K562 (cell line): ENCODE data around the gene CTSF. TPM values are rescaled to one million over a fixed set of nuclear protein-coding genes. Genes with fewer than 3 reads are reported as not detected.
"Not testable (repeated sequence)": the region's sequence is repeated elsewhere in the genome, so short reads cannot be mapped to it uniquely, and the experiment has no call there.

Experiments
- ATAC-seq: fragments of 200-7000 bp; cut with Tn5 transposase; 3 replicates; pipeline ENCODE4 v1.9.1; 2020; ENCODE audit warnings: moderate library complexity
- BruUV-seq: library from RNA; stranded (reverse); fragments of 400-500 nt; replicated peaks from 2 replicates; lab custom pipeline; 2021; lab: Mats Ljungman, UMichigan
- CTCF ChIA-PET: fragments of 300-600 bp; formaldehyde crosslinking; extraction: SDS; loops from one replicate; lab custom pipeline; 2021; ENCODE audit warnings: low intra/inter-chr PET ratio; lab: Yijun Ruan, JAX
- POLR2A ChIA-PET: fragments of 300-600, 350-650 bp; sonication (Branson Sonifier 250); formaldehyde crosslinking; extraction: SDS; loops from one replicate; lab custom pipeline; 2021; ENCODE audit warnings: antibody characterized with exemption, inconsistent platforms; lab: Yijun Ruan, JAX
- DNase-seq, 4 experiments: peaks; one replicate each; pipeline versions ENCODE4 v3.0.0 to v3.0.0-alpha.2; 2011 to 2018; ENCODE audit warnings: low spot score in 3 of 4, mixed read lengths in 3 of 4; ENCODE audit errors: extremely low read depth in 1 of 4
- FAIRE-seq: peaks from 2 replicates; lab custom pipeline; 2011; peaks lifted over from hg19 to GRCh38; lab: Jason Lieb, UNC
- H2AFZ ChIP-seq: 2 replicates; pipeline ENCODE4 v1.6.0; 2011; ENCODE audit warnings: low read depth, low read length, control low read depth, inconsistent platforms
- H3K27ac ChIP-seq: fragments of 200-600 bp; 3 replicates; pipeline ENCODE4 v1.8.0; 2011; ENCODE audit warnings: low read depth, mild to moderate bottlenecking, control low read depth, inconsistent platforms, low read length, moderate library complexity, mixed read lengths; ENCODE audit errors: extremely low read depth
- H3K27me3 ChIP-seq, 2 experiments: fragments of 300-600 bp in 1 of 2; 2 replicates in 1 of 2; 3 replicates in 1 of 2; pipeline versions ENCODE4 v1.6.0 to v1.8.0; 2011; ENCODE audit warnings: inconsistent platforms in 2 of 2, low read length in 2 of 2, mild to moderate bottlenecking in 1 of 2, mixed read lengths in 1 of 2, moderate library complexity in 1 of 2; ENCODE audit not compliant: control insufficient read depth in 2 of 2, insufficient read depth in 2 of 2
- H3K36me3 ChIP-seq: fragments of 300-600 bp; 3 replicates; pipeline ENCODE4 v1.8.0; 2011; ENCODE audit warnings: mild to moderate bottlenecking, low read length, inconsistent platforms; ENCODE audit not compliant: control insufficient read depth, insufficient read depth
- H3K4me1 ChIP-seq, 2 experiments: fragments of 200-600 bp in 1 of 2; replicated peaks in 1 of 2; 2 replicates in 1 of 2; 3 replicates in 1 of 2; pipeline versions ENCODE4 v1.5.1 to v1.8.0; 2011; ENCODE audit warnings: inconsistent platforms in 2 of 2, low read length in 2 of 2, mild to moderate bottlenecking in 1 of 2, mixed read lengths in 1 of 2, moderate library complexity in 1 of 2; ENCODE audit not compliant: control insufficient read depth in 2 of 2, insufficient read depth in 2 of 2
- H3K4me2 ChIP-seq: 2 replicates; pipeline ENCODE4 v1.6.1; 2011; ENCODE audit warnings: low read length, control low read depth, inconsistent platforms, mixed read lengths; ENCODE audit not compliant: insufficient read depth
- H3K4me3 ChIP-seq: fragments of 200-600 bp; sonication (generic), shearing (Covaris generic); 2 replicates; pipeline ENCODE4 v1.5.1; 2016; ENCODE audit warnings: control low read depth, inconsistent platforms
- H3K79me2 ChIP-seq: fragments of 200-600 bp; 3 replicates; pipeline ENCODE4 v1.8.0; 2011; ENCODE audit warnings: low read length, inconsistent platforms; ENCODE audit not compliant: control insufficient read depth, insufficient read depth
- H3K9ac ChIP-seq, 2 experiments: 2 replicates each; pipeline versions ENCODE4 v1.6.0 to v1.6.1; 2011; ENCODE audit warnings: low read depth in 2 of 2, low read length in 2 of 2, control low read depth in 1 of 2, inconsistent platforms in 1 of 2, mild to moderate bottlenecking in 1 of 2, mixed read lengths in 1 of 2; ENCODE audit not compliant: insufficient read depth in 1 of 2
- H3K9me1 ChIP-seq: one replicate; pipeline ENCODE4 v1.6.0; 2011; ENCODE audit warnings: inconsistent platforms, mild to moderate bottlenecking, low read length, moderate library complexity; ENCODE audit not compliant: control insufficient read depth, insufficient read depth
- H3K9me3 ChIP-seq: replicated peaks from 2 replicates; pipeline ENCODE4 v1.5.1; 2011; ENCODE audit warnings: low read depth, low read length, inconsistent platforms; ENCODE audit not compliant: control insufficient read depth, insufficient read depth
- H4K20me1 ChIP-seq: replicated peaks from 2 replicates; pipeline ENCODE4 v1.6.1; 2011; ENCODE audit warnings: low read length, inconsistent platforms, mixed read lengths; ENCODE audit not compliant: control insufficient read depth, insufficient read depth
- CBFA2T3 ChIP-seq: fragments of 450-650 bp; IDR thresholded peaks from 2 replicates; pipeline ENCODE4 v1.6.1; 2017
- EZH2 ChIP-seq: IDR thresholded peaks from 2 replicates; pipeline ENCODE4 v1.6.1; 2012; ENCODE audit warnings: low read depth, mild to moderate bottlenecking, inconsistent platforms, low read length, borderline replicate concordance
- FOXA3 ChIP-seq, 2 experiments: fragments of 450-650 bp in 1 of 2; sonication (generic) in 1 of 2; formaldehyde crosslinking; IDR thresholded peaks in 1 of 2; conservative IDR thresholded peaks in 1 of 2; 2 replicates each; pipeline versions ENCODE4 v1.4.0 to v1.8.0; 2020 to 2022; ENCODE audit warnings: mild to moderate bottlenecking in 2 of 2, missing genetic modification reagents in 1 of 2
- HNRNPLL ChIP-seq: fragments of 200-400 bp; formaldehyde crosslinking; IDR thresholded peaks from 2 replicates; pipeline ENCODE4 v1.6.1; 2017; ENCODE audit warnings: low read length, low read depth, mild to moderate bottlenecking; ENCODE audit not compliant: poor library complexity, severe bottlenecking
- TSC22D4 ChIP-seq: fragments of 450-650 bp; IDR thresholded peaks from 2 replicates; pipeline ENCODE4 v1.6.1; 2016; ENCODE audit warnings: missing genetic modification characterization, missing biosample characterization, control low read depth
- ZNF121 ChIP-seq: sonication (generic); formaldehyde crosslinking; conservative IDR thresholded peaks from 2 replicates; pipeline ENCODE4 v1.8.0; 2022; ENCODE audit warnings: missing genetic modification reagents
- WGBS: fragments of 100-300 bp; shearing (Covaris generic); methylation state at CpG from one replicate; pipeline ENCODE4 v1.1.6; 2016; ENCODE audit warnings: low coverage, mixed read lengths; ENCODE audit not compliant: insufficient coverage; ENCODE audit errors: missing lambda C conversion rate; 5-methylcytosine and 5-hydroxymethylcytosine counted together
- in situ Hi-C: fragments of 300-500 bp; cut with MboI; formaldehyde crosslinking; loops from 4 replicates; pipeline ENCODE4 v1.15.0; 2018; ENCODE audit warnings: inconsistent platforms, mixed read lengths
- intact Hi-C: fragments of 100-400 bp; cut with micrococcal nuclease; formaldehyde crosslinking; loops from 2 replicates; pipeline ENCODE4 v1.14.2; 2022
- polyA plus RNA-seq, 8 experiments: library from polyadenylated mRNA; depleted of rRNA in 4 of 8; stranded (reverse) in 5 of 8; unstranded in 3 of 8; fragments of >200 nt; fragmentation: Nextera tagmentation in 2 of 8; fragmentation: Illumina TruSeq in 1 of 8; extraction: Ambion mirVana in 2 of 8; extraction: Trizol in 1 of 8; gene quantifications; 2 replicates each; pipeline versions ENCODE4 v1.2.1 to v1.2.3, GENCODE V29; 2011 to 2014; ENCODE audit warnings: inconsistent platforms in 1 of 8, missing spikeins in 1 of 8
- total RNA-seq, 7 experiments: library from RNA; depleted of rRNA in 6 of 7; stranded (reverse); fragments of >200 nt in 6 of 7; fragmentation: Illumina TruSeq in 2 of 7; extraction: Trizol in 2 of 7; gene quantifications; 2 replicates each; pipeline versions ENCODE4 v1.2.1 to v1.2.3, GENCODE V29; 2011 to 2021; ENCODE audit warnings: low replicate concordance in 1 of 7
- TF ChIP-seq, protein P1 (sequence below): fragments of 200-400 bp; formaldehyde crosslinking; IDR thresholded peaks from 2 replicates; pipeline ENCODE4 v1.6.1; 2017; ENCODE audit warnings: mild to moderate bottlenecking, low read depth, low read length, moderate library complexity

The CTSF gene
- total and polyA plus RNA-seq, 9 of the 15 experiments (the other 6 are each of a cell fraction or from before 2014, with no cell fraction given): 0.41 to 10.5 (median 3.8) TPM

DNA sequence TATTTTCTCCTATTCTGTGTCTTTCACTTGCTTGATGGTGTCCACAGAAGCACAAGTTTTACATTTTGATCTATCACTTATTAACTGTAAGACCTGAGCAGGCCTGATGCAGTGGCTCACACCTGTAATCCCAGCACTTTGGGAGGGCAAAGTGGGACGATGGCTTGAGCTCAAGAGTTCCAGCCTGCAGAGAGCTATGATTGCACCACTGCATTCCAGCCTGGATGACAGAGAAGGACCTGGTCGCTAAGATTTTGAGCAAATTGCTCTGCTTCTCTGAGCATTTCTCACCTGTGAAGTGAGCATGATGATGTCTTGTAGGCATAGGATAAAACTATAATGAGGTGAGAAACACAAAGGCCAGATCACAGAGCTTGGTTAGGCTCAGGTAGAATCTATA is 17.7 kb upstream of the CTSF start (continued):
- TF ChIP-seq, protein P1, sequence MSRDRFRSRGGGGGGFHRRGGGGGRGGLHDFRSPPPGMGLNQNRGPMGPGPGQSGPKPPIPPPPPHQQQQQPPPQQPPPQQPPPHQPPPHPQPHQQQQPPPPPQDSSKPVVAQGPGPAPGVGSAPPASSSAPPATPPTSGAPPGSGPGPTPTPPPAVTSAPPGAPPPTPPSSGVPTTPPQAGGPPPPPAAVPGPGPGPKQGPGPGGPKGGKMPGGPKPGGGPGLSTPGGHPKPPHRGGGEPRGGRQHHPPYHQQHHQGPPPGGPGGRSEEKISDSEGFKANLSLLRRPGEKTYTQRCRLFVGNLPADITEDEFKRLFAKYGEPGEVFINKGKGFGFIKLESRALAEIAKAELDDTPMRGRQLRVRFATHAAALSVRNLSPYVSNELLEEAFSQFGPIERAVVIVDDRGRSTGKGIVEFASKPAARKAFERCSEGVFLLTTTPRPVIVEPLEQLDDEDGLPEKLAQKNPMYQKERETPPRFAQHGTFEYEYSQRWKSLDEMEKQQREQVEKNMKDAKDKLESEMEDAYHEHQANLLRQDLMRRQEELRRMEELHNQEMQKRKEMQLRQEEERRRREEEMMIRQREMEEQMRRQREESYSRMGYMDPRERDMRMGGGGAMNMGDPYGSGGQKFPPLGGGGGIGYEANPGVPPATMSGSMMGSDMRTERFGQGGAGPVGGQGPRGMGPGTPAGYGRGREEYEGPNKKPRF: no peak
- no peak for TF ChIP-seq HNRNPLL
- no peak for TF ChIP-seq EZH2
- no peak for TF ChIP-seq FOXA3 (CRISPR knock-in tag; conservative IDR thresholded peaks at IDR 0.05 in 1 of 2, IDR thresholded peaks at IDR 0.05 in 1 of 2)
- TF ChIP-seq TSC22D4: no peak
- TF ChIP-seq CBFA2T3: no peak
- TF ChIP-seq, all 486 proteins: peak for 0

DNA sequence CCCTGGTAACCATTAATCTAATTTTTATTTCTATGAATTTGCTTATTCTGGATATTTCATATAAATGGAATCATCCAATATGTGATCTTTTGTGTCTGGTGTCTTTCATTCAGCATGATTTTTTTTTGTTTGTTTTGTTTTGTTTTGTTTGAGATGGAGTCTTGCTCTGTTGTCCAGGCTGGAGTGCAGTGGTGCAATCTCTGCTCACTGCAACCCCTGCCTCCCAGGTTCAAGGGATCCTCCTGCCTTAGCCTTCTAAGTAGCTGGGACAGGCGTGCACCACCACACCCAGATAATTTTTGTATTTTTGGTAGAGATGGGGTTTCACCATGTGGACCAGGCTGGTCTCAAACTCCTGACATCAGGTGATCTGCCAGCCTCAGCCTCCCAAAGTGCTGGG is 17.0 kb upstream of the CTSF start:
- H3K9me1 ChIP-seq, H3K4me1 ChIP-seq, H4K20me1 ChIP-seq, intact Hi-C loops, H3K9me3 ChIP-seq, H3K4me3 ChIP-seq, H2AFZ ChIP-seq, H3K9ac ChIP-seq, ATAC-seq, H3K4me2 ChIP-seq, CTCF ChIA-PET, DNase-seq, in situ Hi-C loops, H3K27ac ChIP-seq, FAIRE-seq, H3K79me2 ChIP-seq, H3K36me3 ChIP-seq, H3K27me3 ChIP-seq, BruUV-seq: not testable (repeated sequence)
- POLR2A ChIA-PET: interaction anchor here (0.5 kb wide), 1 partner anchor 45 kb away, joined by 3 read pairs; no protein-coding TSS in a partner anchor
- 0% methylated on average over 1 of the region's 1 CpG for whole genome bisulfite sequencing
- peak; percentile 82 for TF ChIP-seq ZNF121
